Measurements from ENCODE around the gene SYT12.

SYT12 gene

GRCh38 chr11:67015048-67015447 lies 7.9 kb upstream of the SYT12 start:
- H3K4me1 ChIP-seq (ENCODE audit: control insufficient read depth, insufficient read depth, low read length, poor library complexity, severe bottlenecking) = no peaks in the 10 kb centered on the region
- no peak overlapping the region for H3K27ac ChIP-seq (ENCODE audit: low read depth, low read length, severe bottlenecking)
- H3K9me3 ChIP-seq (ENCODE audit: control insufficient read depth, low read length) = no peaks in the 10 kb centered on the region
- H3K36me3 ChIP-seq (ENCODE audit: control insufficient read depth, insufficient read depth, low read length) = no peaks in the 10 kb centered on the region
- H3K4me3 ChIP-seq (ENCODE audit: extremely low read depth, insufficient read depth, low read length, poor library complexity, severe bottlenecking) = no peak overlapping the region
- WGBS, 2 experiments (ENCODE audit: insufficient coverage in 2 of 2) = 85 to 89% methylated on average over 3 to 4 of the region's 8 CpGs

- Histone ChIP-seq H3K9me3 (ENCODE audit: control insufficient read depth, low read length) (no peaks in the 10 kb centered on the region), H3K4me3 (ENCODE audit: extremely low read depth, insufficient read depth, low read length, poor library complexity, severe bottlenecking) (no peak overlapping the region), H3K36me3 (ENCODE audit: control insufficient read depth, insufficient read depth, low read length) (no peaks in the 10 kb centered on the region), H3K4me1 (ENCODE audit: control insufficient read depth, insufficient read depth, low read length, poor library complexity, severe bottlenecking) (no peaks in the 10 kb centered on the region), H3K27ac (ENCODE audit: low read depth, low read length, severe bottlenecking) (no peak overlapping the region)
- WGBS, 2 experiments (ENCODE audit: insufficient coverage in 2 of 2) = 84 to 88% methylated on average over 1 to 4 of the region's 5 CpGs
Observed at GRCh38 chr11:67016550-67016949, 6.4 kb upstream of the SYT12 start.

- Histone ChIP-seq H3K9me3 (ENCODE audit: control insufficient read depth, low read length) (no peaks in the 10 kb centered on the region), H3K4me3 (ENCODE audit: extremely low read depth, insufficient read depth, low read length, poor library complexity, severe bottlenecking) (no peak overlapping the region), H3K36me3 (ENCODE audit: control insufficient read depth, insufficient read depth, low read length) (no peaks in the 10 kb centered on the region), H3K4me1 (ENCODE audit: control insufficient read depth, insufficient read depth, low read length, poor library complexity, severe bottlenecking) (peaks cover 2% of the 10 kb centered on the region), H3K27ac (ENCODE audit: low read depth, low read length, severe bottlenecking) (no peak overlapping the region)
- 94% methylated on average over 3 to 6 of the region's 6 CpGs for WGBS, 2 experiments (ENCODE audit: insufficient coverage in 2 of 2)
Observed at GRCh38 chr11:67020949-67021348, 2.0 kb upstream of the SYT12 start.

GRCh38 chr11:67022341-67022933 lies 497 bp upstream of the SYT12 start:
- Histone ChIP-seq H3K4me1 (ENCODE audit: control insufficient read depth, insufficient read depth, low read length, poor library complexity, severe bottlenecking) (peaks cover 2% of the 10 kb centered on the region), H3K36me3 (ENCODE audit: control insufficient read depth, insufficient read depth, low read length) (no peaks in the 10 kb centered on the region), H3K27ac (ENCODE audit: low read depth, low read length, severe bottlenecking) (no peak overlapping the region), H3K4me3 (ENCODE audit: extremely low read depth, insufficient read depth, low read length, poor library complexity, severe bottlenecking) (peak overlapping the region; percentile 18), H3K9me3 (ENCODE audit: control insufficient read depth, low read length) (no peaks in the 10 kb centered on the region)
- 45 to 49% methylated on average over 16 to 20 of the region's 20 CpGs for WGBS, 2 experiments (ENCODE audit: insufficient coverage in 2 of 2)

- Histone ChIP-seq H3K27ac (ENCODE audit: low read depth, low read length, severe bottlenecking) (no peak overlapping the region), H3K4me1 (ENCODE audit: control insufficient read depth, insufficient read depth, low read length, poor library complexity, severe bottlenecking) (peaks cover 2% of the 10 kb centered on the region), H3K4me3 (ENCODE audit: extremely low read depth, insufficient read depth, low read length, poor library complexity, severe bottlenecking) (no peak overlapping the region), H3K9me3 (ENCODE audit: control insufficient read depth, low read length) (no peaks in the 10 kb centered on the region), H3K36me3 (ENCODE audit: control insufficient read depth, insufficient read depth, low read length) (no peaks in the 10 kb centered on the region)
- WGBS, 2 experiments (ENCODE audit: insufficient coverage in 2 of 2) = 46 to 74% methylated on average over 4 of the region's 6 CpGs
Observed at GRCh38 chr11:67023957-67024353, 1.0 kb downstream of the SYT12 start.

- WGBS, 2 experiments (ENCODE audit: insufficient coverage in 2 of 2) = 80 to 83% methylated on average over 3 to 5 of the region's 5 CpGs
- Histone ChIP-seq H3K4me1 (ENCODE audit: control insufficient read depth, insufficient read depth, low read length, poor library complexity, severe bottlenecking) (peaks cover 2% of the 10 kb centered on the region), H3K4me3 (ENCODE audit: extremely low read depth, insufficient read depth, low read length, poor library complexity, severe bottlenecking) (no peak overlapping the region), H3K27ac (ENCODE audit: low read depth, low read length, severe bottlenecking) (no peak overlapping the region), H3K36me3 (ENCODE audit: control insufficient read depth, insufficient read depth, low read length) (no peaks in the 10 kb centered on the region), H3K9me3 (ENCODE audit: control insufficient read depth, low read length) (no peaks in the 10 kb centered on the region)
Observed at GRCh38 chr11:67024410-67024809, 1.5 kb downstream of the SYT12 start.

- no peak overlapping the region for H3K4me3 ChIP-seq (ENCODE audit: extremely low read depth, insufficient read depth, low read length, poor library complexity, severe bottlenecking)
- peaks cover 2% of the 10 kb centered on the region for H3K4me1 ChIP-seq (ENCODE audit: control insufficient read depth, insufficient read depth, low read length, poor library complexity, severe bottlenecking)
- 80 to 100% methylated on average over 1 of the region's 1 CpG for WGBS, 2 experiments (ENCODE audit: insufficient coverage in 2 of 2)
- H3K36me3 ChIP-seq (ENCODE audit: control insufficient read depth, insufficient read depth, low read length) = no peaks in the 10 kb centered on the region
- H3K27ac ChIP-seq (ENCODE audit: low read depth, low read length, severe bottlenecking) = no peak overlapping the region
- H3K9me3 ChIP-seq (ENCODE audit: control insufficient read depth, low read length) = no peaks in the 10 kb centered on the region
Observed at GRCh38 chr11:67024966-67025365, 2.0 kb downstream of the SYT12 start.

GRCh38 chr11:67025750-67026149 lies 2.8 kb downstream of the SYT12 start:
- Histone ChIP-seq H3K4me3 (ENCODE audit: extremely low read depth, insufficient read depth, low read length, poor library complexity, severe bottlenecking) (no peak overlapping the region), H3K36me3 (ENCODE audit: control insufficient read depth, insufficient read depth, low read length) (no peaks in the 10 kb centered on the region), H3K9me3 (ENCODE audit: control insufficient read depth, low read length) (no peaks in the 10 kb centered on the region), H3K4me1 (ENCODE audit: control insufficient read depth, insufficient read depth, low read length, poor library complexity, severe bottlenecking) (peaks cover 7% of the 10 kb centered on the region), H3K27ac (ENCODE audit: low read depth, low read length, severe bottlenecking) (no peak overlapping the region)
- WGBS, 2 experiments (ENCODE audit: insufficient coverage in 2 of 2) = 80 to 86% methylated on average over 2 to 5 of the region's 8 CpGs

GRCh38 chr11:67026941-67027340 lies 4.0 kb downstream of the SYT12 start:
- 75 to 97% methylated on average over 3 of the region's 5 CpGs for WGBS, 2 experiments (ENCODE audit: insufficient coverage in 2 of 2)
- Histone ChIP-seq H3K4me1 (ENCODE audit: control insufficient read depth, insufficient read depth, low read length, poor library complexity, severe bottlenecking) (peaks cover 13% of the 10 kb centered on the region), H3K36me3 (ENCODE audit: control insufficient read depth, insufficient read depth, low read length) (no peaks in the 10 kb centered on the region), H3K9me3 (ENCODE audit: control insufficient read depth, low read length) (no peaks in the 10 kb centered on the region), H3K27ac (ENCODE audit: low read depth, low read length, severe bottlenecking) (no peak overlapping the region), H3K4me3 (ENCODE audit: extremely low read depth, insufficient read depth, low read length, poor library complexity, severe bottlenecking) (no peak overlapping the region)

- WGBS, 2 experiments (ENCODE audit: insufficient coverage in 2 of 2) = 88 to 94% methylated on average over 11 of the region's 12 CpGs
Observed at GRCh38 chr11:67027483-67027930, 4.6 kb downstream of the SYT12 start.

GRCh38 chr11:67027943-67028542 lies 5.1 kb downstream of the SYT12 start:
- Histone ChIP-seq H3K36me3 (ENCODE audit: control insufficient read depth, insufficient read depth, low read length) (no peaks in the 10 kb centered on the region), H3K4me1 (ENCODE audit: control insufficient read depth, insufficient read depth, low read length, poor library complexity, severe bottlenecking) (peaks cover 18% of the 10 kb centered on the region), H3K9me3 (ENCODE audit: control insufficient read depth, low read length) (no peaks in the 10 kb centered on the region), H3K27ac (ENCODE audit: low read depth, low read length, severe bottlenecking) (no peak overlapping the region), H3K4me3 (ENCODE audit: extremely low read depth, insufficient read depth, low read length, poor library complexity, severe bottlenecking) (no peak overlapping the region)
- 96 to 100% methylated on average over 1 to 3 of the region's 6 CpGs for WGBS, 2 experiments (ENCODE audit: insufficient coverage in 2 of 2)

More at GRCh38 chr11:67027483-67027930, 4.6 kb downstream of the SYT12 start:
- Histone ChIP-seq H3K36me3 (ENCODE audit: control insufficient read depth, insufficient read depth, low read length) (no peaks in the 10 kb centered on the region), H3K27ac (ENCODE audit: low read depth, low read length, severe bottlenecking) (no peak overlapping the region), H3K4me1 (ENCODE audit: control insufficient read depth, insufficient read depth, low read length, poor library complexity, severe bottlenecking) (peaks cover 17% of the 10 kb centered on the region), H3K4me3 (ENCODE audit: extremely low read depth, insufficient read depth, low read length, poor library complexity, severe bottlenecking) (no peak overlapping the region), H3K9me3 (ENCODE audit: control insufficient read depth, low read length) (no peaks in the 10 kb centered on the region)
